ENCODE results near the gene CD69.

The CD69 gene

GRCh38 chr12:9781360-9781759 lies 20.7 kb upstream of the CD69 start:
- DNase-seq (ENCODE audit: low read depth) = no peak

- DNase-seq (ENCODE audit: low read depth) = no peak
These were observed 18.5 kb upstream of the CD69 start for GRCh38 chr12:9779209-9779608.

- no peak for DNase-seq (ENCODE audit: low read depth)
These were observed 16.1 kb upstream of the CD69 start for GRCh38 chr12:9776781-9777180.

- DNase-seq (ENCODE audit: low read depth) = no peak
These were observed 12.6 kb upstream of the CD69 start for GRCh38 chr12:9773216-9773877.

- DNase-seq (ENCODE audit: low read depth) = no peak
These were observed 2.3 kb upstream of the CD69 start for GRCh38 chr12:9763025-9763424.

- DNase-seq (ENCODE audit: low read depth) = no peak
These were observed 1.7 kb upstream of the CD69 start for GRCh38 chr12:9762369-9762768.

- DNase-seq (ENCODE audit: low read depth) = no peak
These were observed 699 bp upstream of the CD69 start for GRCh38 chr12:9761419-9761781.

GRCh38 chr12:9760120-9760519 lies 581 bp downstream of the CD69 start:
- no peak for DNase-seq (ENCODE audit: low read depth)

GRCh38 chr12:9759694-9760093 lies 1.0 kb downstream of the CD69 start:
- DNase-seq (ENCODE audit: low read depth) = no peak

- DNase-seq (ENCODE audit: low read depth) = no peak
These were observed 2.6 kb downstream of the CD69 start for GRCh38 chr12:9758119-9758518.

- no peak for DNase-seq (ENCODE audit: low read depth)
These were observed 3.2 kb downstream of the CD69 start for GRCh38 chr12:9757433-9758025.

- DNase-seq (ENCODE audit: low read depth) = no peak
These were observed 4.0 kb downstream of the CD69 start for GRCh38 chr12:9756706-9757105.

GRCh38 chr12:9756170-9756569 lies 4.5 kb downstream of the CD69 start:
- DNase-seq (ENCODE audit: low read depth) = no peak

GRCh38 chr12:9755567-9755966 lies 5.1 kb downstream of the CD69 start:
- no peak for DNase-seq (ENCODE audit: low read depth)

- no peak for DNase-seq (ENCODE audit: low read depth)
These were observed 5.7 kb downstream of the CD69 start for GRCh38 chr12:9755035-9755434.

GRCh38 chr12:9754099-9754927 lies 6.4 kb downstream of the CD69 start:
- DNase-seq (ENCODE audit: low read depth) = no peak

GRCh38 chr12:9753498-9753897 lies 7.2 kb downstream of the CD69 start:
- no peak for DNase-seq (ENCODE audit: low read depth)

- DNase-seq (ENCODE audit: low read depth) = no peak
These were observed 7.6 kb downstream of the CD69 start for GRCh38 chr12:9753073-9753472.

GRCh38 chr12:9752145-9752933 lies 8.4 kb downstream of the CD69 start:
- no peak for DNase-seq (ENCODE audit: low read depth)

GRCh38 chr12:9751204-9752144 lies 9.2 kb downstream of the CD69 start:
- DNase-seq (ENCODE audit: low read depth) = peak; percentile 14

Data from GM04504 (cell line).